ENCODE data around the gene DNAI1. TPM values are rescaled to one million over a fixed set of nuclear protein-coding genes. Genes with fewer than 3 reads are reported as not detected.
"Not testable (repeated sequence)": the region's sequence is repeated elsewhere in the genome, so short reads cannot be mapped to it uniquely, and the experiment has no call there.

Gene DNAI1
- total RNA-seq, 2 experiments from 2014 or later: not detected

- H3K27ac ChIP-seq (ENCODE audit: low read depth in 1 of 2, low read length in 2 of 2): no peak overlapping the region
- H3K9me3 Mint-ChIP-seq: no peaks in the 10 kb centered on the region
- H3K36me3 Mint-ChIP-seq (ENCODE audit: low read depth): peaks cover 6% of the 10 kb centered on the region
- H3K4me3 Mint-ChIP-seq: no peak overlapping the region
- ChIA-PET CTCF (no interaction called here), POLR2A (no interaction called here)
- H3K36me3 ChIP-seq (ENCODE audit: insufficient read depth, low read length): peaks cover under 1% of the 10 kb centered on the region
- H3K4me3 ChIP-seq (ENCODE audit: low read length): no peak overlapping the region
- no peaks in the 10 kb centered on the region for H3K27me3 ChIP-seq (ENCODE audit: control insufficient read depth in 1 of 2, insufficient read depth in 2 of 2, low read length in 2 of 2)
- TF ChIP-seq CTCF (IDR thresholded peaks at IDR 0.05): no peak
- H3K27ac Mint-ChIP-seq: no peak overlapping the region
- DNase-seq: no peak
- ATAC-seq (ENCODE audit: poor library complexity): no peak
- H3K9me3 ChIP-seq (ENCODE audit: control insufficient read depth in 1 of 2, insufficient read depth in 1 of 2, low read length in 2 of 2): no peaks in the 10 kb centered on the region
- H3K4me1 Mint-ChIP-seq (ENCODE audit: low read depth): no peaks in the 10 kb centered on the region
- H3K27me3 Mint-ChIP-seq: no peaks in the 10 kb centered on the region
- H3K4me1 ChIP-seq (ENCODE audit: insufficient read depth, low read length): no peaks in the 10 kb centered on the region
- intact Hi-C loops (cut with DNase I, micrococcal nuclease): no loop called here
These were observed 26.9 kb upstream of the DNAI1 start for GRCh38 chr9:34431667-34432066.

- H3K9me3 ChIP-seq (ENCODE audit: control insufficient read depth in 1 of 2, insufficient read depth in 1 of 2, low read length in 2 of 2): no peaks in the 10 kb centered on the region
- Mint-ChIP-seq H3K36me3 (ENCODE audit: low read depth) (peaks cover 15% of the 10 kb centered on the region), H3K4me1 (ENCODE audit: low read depth) (peaks cover 22% of the 10 kb centered on the region), H3K27me3 (no peaks in the 10 kb centered on the region), H3K4me3 (no peak overlapping the region), H3K9me3 (no peaks in the 10 kb centered on the region), H3K27ac (no peak overlapping the region)
- H3K27ac ChIP-seq (ENCODE audit: low read depth in 1 of 2, low read length in 2 of 2): no peak overlapping the region
- peak; percentile 69 for TF ChIP-seq CTCF (IDR thresholded peaks at IDR 0.05)
- H3K27me3 ChIP-seq (ENCODE audit: control insufficient read depth in 1 of 2, insufficient read depth in 2 of 2, low read length in 2 of 2): no peaks in the 10 kb centered on the region
- H3K4me3 ChIP-seq (ENCODE audit: low read length): no peak overlapping the region
- intact Hi-C loops (cut with DNase I, micrococcal nuclease): loop anchor here (1.0 kb wide), 3 partner anchors 63 to 197 kb away; no protein-coding TSS in a partner anchor
- peaks cover 3% of the 10 kb centered on the region for H3K36me3 ChIP-seq (ENCODE audit: insufficient read depth, low read length)
- ChIA-PET POLR2A (no interaction called here), CTCF (interaction anchor here (2.3 kb wide), 1 partner anchor 154 kb away, joined by 9 read pairs; no protein-coding TSS in a partner anchor)
- ATAC-seq (ENCODE audit: poor library complexity) (peak; percentile 95), DNase-seq (peak; percentile 34 to 87 (median 51))
- H3K4me1 ChIP-seq (ENCODE audit: insufficient read depth, low read length): peaks cover 9% of the 10 kb centered on the region
These were observed 21.3 kb upstream of the DNAI1 start for GRCh38 chr9:34437006-34437925.

GRCh38 chr9:34437926-34438307 lies 20.7 kb upstream of the DNAI1 start:
- H3K9me3 Mint-ChIP-seq; H3K36me3 ChIP-seq (ENCODE audit: insufficient read depth, low read length): not testable (repeated sequence)

DNA sequence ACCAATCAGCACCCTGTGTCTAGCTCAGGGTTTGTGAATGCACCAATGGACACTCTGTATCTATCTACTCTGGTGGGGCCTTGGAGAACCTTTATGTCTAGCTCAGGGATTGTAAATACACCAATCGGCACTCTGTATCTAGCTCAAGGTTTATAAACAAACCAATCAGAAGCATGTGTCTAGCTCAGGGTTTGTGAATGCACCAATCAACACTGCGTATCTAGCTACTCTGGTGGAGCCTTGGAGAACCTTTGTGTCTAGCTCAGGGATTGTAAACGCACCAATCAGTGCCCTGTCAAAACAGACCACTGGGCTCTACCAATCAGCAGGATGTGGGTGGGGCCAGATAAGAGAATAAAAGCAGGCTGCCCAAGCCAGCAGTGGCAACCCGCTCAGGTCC lies 20.1 kb upstream of the DNAI1 start:
- intact Hi-C loops (cut with DNase I, micrococcal nuclease); H3K27ac Mint-ChIP-seq: not testable (repeated sequence)

More at GRCh38 chr9:34437926-34438307, 20.7 kb upstream of the DNAI1 start:
- peaks cover 22% of the 10 kb centered on the region for H3K4me1 Mint-ChIP-seq (ENCODE audit: low read depth)
- H3K4me3 Mint-ChIP-seq; H3K27ac Mint-ChIP-seq; H3K27ac ChIP-seq (ENCODE audit: low read depth in 1 of 2, low read length in 2 of 2); H3K27me3 ChIP-seq (ENCODE audit: control insufficient read depth in 1 of 2, insufficient read depth in 2 of 2, low read length in 2 of 2); H3K27me3 Mint-ChIP-seq; POLR2A ChIA-PET; DNase-seq; H3K9me3 ChIP-seq (ENCODE audit: control insufficient read depth in 1 of 2, insufficient read depth in 1 of 2, low read length in 2 of 2); H3K4me1 ChIP-seq (ENCODE audit: insufficient read depth, low read length); ATAC-seq (ENCODE audit: poor library complexity); H3K4me3 ChIP-seq (ENCODE audit: low read length): not testable (repeated sequence)
- CTCF ChIA-PET: interaction anchor here (0.8 kb wide), 1 partner anchor 58 kb away, joined by 3 read pairs; no protein-coding TSS in a partner anchor
- intact Hi-C loops (cut with DNase I, micrococcal nuclease): loop anchor here (1.0 kb wide), 3 partner anchors 62 to 196 kb away; no protein-coding TSS in a partner anchor
- H3K36me3 Mint-ChIP-seq (ENCODE audit: low read depth): peaks cover 14% of the 10 kb centered on the region

More for the DNA sequence above, 20.1 kb upstream of the DNAI1 start:
- H3K27me3 ChIP-seq (ENCODE audit: control insufficient read depth in 1 of 2, insufficient read depth in 2 of 2, low read length in 2 of 2); DNase-seq; POLR2A ChIA-PET; H3K4me1 ChIP-seq (ENCODE audit: insufficient read depth, low read length); H3K4me3 Mint-ChIP-seq; H3K9me3 ChIP-seq (ENCODE audit: control insufficient read depth in 1 of 2, insufficient read depth in 1 of 2, low read length in 2 of 2); H3K36me3 ChIP-seq (ENCODE audit: insufficient read depth, low read length); H3K4me3 ChIP-seq (ENCODE audit: low read length); H3K27me3 Mint-ChIP-seq; H3K9me3 Mint-ChIP-seq; H3K27ac ChIP-seq (ENCODE audit: low read depth in 1 of 2, low read length in 2 of 2); ATAC-seq (ENCODE audit: poor library complexity): not testable (repeated sequence)
- Mint-ChIP-seq H3K36me3 (ENCODE audit: low read depth) (peaks cover 14% of the 10 kb centered on the region), H3K4me1 (ENCODE audit: low read depth) (peaks cover 22% of the 10 kb centered on the region)
- CTCF ChIA-PET: interaction anchor here (0.8 kb wide), 1 partner anchor 58 kb away, joined by 3 read pairs; no protein-coding TSS in a partner anchor

All from CD4-positive, alpha-beta T cell (primary cell).